Loucy (cell line): Measurements from ENCODE around the gene TMBIM1.

Experiments used
- EZH2phosphoT487 ChIP-seq: fragments of 200-600 bp; IDR thresholded peaks from 2 replicates; pipeline ENCODE4 v1.6.1; 2018; ENCODE audit warnings: antibody characterized with exemption, mild to moderate bottlenecking, moderate library complexity, borderline replicate concordance
- TF ChIP-seq, protein P1 (sequence below): fragments of 200-600 bp; sonication (generic); conservative IDR thresholded peaks from 2 replicates; pipeline ENCODE4 v1.5.1; 2014; ENCODE audit warnings: mild to moderate bottlenecking, antibody characterized with exemption, low read length

DNA sequence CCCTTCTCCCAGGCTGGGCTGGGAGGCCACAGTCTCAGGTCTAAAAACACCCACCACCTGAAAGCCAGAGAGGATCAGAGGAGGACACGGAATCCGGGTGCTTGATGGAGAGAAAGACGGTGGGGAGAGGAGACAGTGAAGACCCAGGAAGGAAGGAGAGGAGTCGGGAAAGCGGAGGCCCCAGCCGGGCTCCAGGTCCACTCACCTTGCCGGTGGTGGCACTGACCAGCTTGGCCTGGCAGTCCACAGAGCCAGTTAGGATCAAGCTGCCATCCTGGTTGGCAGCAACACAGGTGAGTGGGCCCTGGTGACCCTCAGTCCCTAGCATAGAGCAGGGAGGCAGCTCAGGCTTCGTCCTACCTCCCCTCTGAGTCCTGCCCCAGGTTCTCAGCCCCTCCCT is 26.7 kb downstream of the TMBIM1 start:
- TF ChIP-seq EZH2phosphoT487: no peak
- TF ChIP-seq, protein P1, sequence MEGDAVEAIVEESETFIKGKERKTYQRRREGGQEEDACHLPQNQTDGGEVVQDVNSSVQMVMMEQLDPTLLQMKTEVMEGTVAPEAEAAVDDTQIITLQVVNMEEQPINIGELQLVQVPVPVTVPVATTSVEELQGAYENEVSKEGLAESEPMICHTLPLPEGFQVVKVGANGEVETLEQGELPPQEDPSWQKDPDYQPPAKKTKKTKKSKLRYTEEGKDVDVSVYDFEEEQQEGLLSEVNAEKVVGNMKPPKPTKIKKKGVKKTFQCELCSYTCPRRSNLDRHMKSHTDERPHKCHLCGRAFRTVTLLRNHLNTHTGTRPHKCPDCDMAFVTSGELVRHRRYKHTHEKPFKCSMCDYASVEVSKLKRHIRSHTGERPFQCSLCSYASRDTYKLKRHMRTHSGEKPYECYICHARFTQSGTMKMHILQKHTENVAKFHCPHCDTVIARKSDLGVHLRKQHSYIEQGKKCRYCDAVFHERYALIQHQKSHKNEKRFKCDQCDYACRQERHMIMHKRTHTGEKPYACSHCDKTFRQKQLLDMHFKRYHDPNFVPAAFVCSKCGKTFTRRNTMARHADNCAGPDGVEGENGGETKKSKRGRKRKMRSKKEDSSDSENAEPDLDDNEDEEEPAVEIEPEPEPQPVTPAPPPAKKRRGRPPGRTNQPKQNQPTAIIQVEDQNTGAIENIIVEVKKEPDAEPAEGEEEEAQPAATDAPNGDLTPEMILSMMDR: no peak
